CD4-positive, alpha-beta T cell treated with Interleukin-1 beta for 1 hour (primary cell): ENCODE results near the gene STX4.

Experiments used
- DNase-seq, 2 donors: peaks; one replicate each; pipeline ENCODE4 v3.0.0-alpha.2; 2020 to 2022

The STX4 gene

DNA sequence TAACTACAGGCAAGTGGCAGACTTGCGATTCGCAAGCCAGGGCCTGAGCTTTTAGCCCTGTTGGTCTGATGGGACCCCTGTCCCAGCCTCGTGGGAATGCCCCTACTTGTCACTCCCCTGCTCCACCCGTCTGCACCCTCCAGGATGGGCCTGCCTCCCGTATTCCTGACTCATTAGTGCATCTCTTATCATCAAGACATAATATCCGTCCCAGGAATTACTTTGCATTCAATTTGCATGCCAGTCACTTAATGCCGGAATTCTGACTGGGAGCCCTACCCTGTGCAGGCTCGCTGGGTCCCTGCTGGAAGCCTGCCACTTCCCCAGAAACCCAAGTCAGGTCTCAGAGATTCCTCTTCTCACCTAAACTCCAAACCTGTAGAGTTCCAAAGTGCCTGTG is 52.1 kb downstream of the STX4 start:
- no peak for DNase-seq

GRCh38 chr16:31085873-31086628 is 52.7 kb downstream of the STX4 start:
- no peak for DNase-seq

GRCh38 chr16:31086629-31086906 is 53.2 kb downstream of the STX4 start:
- no peak for DNase-seq

GRCh38 chr16:31087481-31087880 is 54.1 kb downstream of the STX4 start:
- DNase-seq, result no peak

DNA sequence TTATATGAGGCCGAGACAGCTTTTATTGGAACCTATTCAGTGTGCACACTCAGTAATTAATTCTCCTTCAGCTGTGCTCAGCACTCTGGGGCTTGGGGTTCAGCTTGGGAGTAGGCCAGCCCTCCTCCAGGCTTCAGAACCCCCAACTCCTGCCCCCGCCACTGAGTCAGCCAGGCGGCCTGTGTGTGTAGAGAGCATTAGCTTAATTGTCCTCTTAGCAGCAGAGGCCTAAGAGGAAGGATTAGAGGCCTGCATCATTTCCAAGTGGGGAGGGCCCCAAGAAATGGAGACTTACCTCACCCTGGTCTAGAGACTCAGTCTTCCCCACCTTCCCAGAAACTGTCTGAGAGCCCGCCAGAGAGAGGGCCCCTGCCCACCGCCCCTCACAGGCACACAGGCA is 54.6 kb downstream of the STX4 start:
- DNase-seq, result no peak

- no peak for DNase-seq
Observed at GRCh38 chr16:31088459-31089183, 55.3 kb downstream of the STX4 start, which contains the start of gene PRSS53. PRSS53 (minus strand) TSS chr16:31088943; CDS start chr16:31088809, 134 bp downstream.

GRCh38 chr16:31089199-31089598 is 55.8 kb downstream of the STX4 start:
- DNase-seq, result no peak
